ENCODE results near the gene MEIKIN. TPM values are rescaled to one million over a fixed set of nuclear protein-coding genes. Genes with fewer than 3 reads are reported as not detected.

The MEIKIN gene
- total RNA-seq, 3 donors from 2014 or later (not counting 1 experiment from before 2014, with no cell fraction given): 1.1 TPM; not detected in 2

DNA sequence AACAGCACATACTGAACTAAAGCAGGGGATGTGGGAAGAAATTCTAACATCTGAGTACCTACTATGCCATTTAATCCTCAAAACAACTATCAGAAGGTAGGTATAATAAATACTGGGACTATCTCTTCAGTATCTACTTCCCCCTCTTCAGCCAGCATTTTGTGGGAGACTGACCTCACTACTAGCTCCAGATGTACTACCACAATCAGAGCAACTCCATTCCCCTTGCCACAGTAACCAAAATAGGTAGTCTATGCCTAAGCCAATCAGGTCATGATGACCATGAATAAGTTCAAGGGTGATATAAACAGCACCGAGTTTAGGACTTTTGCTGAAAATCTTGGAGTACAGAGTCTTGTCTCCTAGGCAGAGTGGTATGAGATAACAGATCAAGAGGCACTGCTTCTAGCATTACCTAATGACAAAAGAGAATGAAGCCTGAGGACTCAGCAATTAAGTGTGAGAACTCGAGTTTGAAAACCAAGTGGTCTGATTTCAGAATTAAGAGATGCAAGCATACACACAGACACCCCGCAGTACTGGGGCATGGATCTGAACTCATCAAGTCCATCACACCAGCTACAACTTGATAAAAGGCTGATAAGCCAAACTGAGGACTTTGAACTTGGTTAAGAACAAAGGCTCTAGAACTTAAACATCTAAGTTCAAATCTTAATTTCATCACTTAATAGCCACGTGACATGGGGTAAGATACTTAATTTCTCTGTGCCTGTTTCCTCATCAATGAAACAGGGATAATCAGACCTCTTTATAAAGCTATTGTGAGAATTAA, 158.4 kb downstream of the MEIKIN start:
- ATAC-seq (no peak), DNase-seq (no peak)
- H3K27me3 ChIP-seq (ENCODE audit: control insufficient read depth, insufficient read depth, low read length): no peaks in the 10 kb centered on the region
- no peak overlapping the region for H3K27ac ChIP-seq (ENCODE audit: low read length)
- peak overlapping the region in 1 of 2 donors; percentile 48 for H3K27ac Mint-ChIP-seq
- no peaks in the 10 kb centered on the region for H3K9me3 ChIP-seq (ENCODE audit: control insufficient read depth, insufficient read depth, low read length)
- intact Hi-C loops (cut with micrococcal nuclease): no loop called here
- no peaks in the 10 kb centered on the region for H3K4me1 ChIP-seq (ENCODE audit: control insufficient read depth, insufficient read depth, low read length)
- TF ChIP-seq, protein P1, sequence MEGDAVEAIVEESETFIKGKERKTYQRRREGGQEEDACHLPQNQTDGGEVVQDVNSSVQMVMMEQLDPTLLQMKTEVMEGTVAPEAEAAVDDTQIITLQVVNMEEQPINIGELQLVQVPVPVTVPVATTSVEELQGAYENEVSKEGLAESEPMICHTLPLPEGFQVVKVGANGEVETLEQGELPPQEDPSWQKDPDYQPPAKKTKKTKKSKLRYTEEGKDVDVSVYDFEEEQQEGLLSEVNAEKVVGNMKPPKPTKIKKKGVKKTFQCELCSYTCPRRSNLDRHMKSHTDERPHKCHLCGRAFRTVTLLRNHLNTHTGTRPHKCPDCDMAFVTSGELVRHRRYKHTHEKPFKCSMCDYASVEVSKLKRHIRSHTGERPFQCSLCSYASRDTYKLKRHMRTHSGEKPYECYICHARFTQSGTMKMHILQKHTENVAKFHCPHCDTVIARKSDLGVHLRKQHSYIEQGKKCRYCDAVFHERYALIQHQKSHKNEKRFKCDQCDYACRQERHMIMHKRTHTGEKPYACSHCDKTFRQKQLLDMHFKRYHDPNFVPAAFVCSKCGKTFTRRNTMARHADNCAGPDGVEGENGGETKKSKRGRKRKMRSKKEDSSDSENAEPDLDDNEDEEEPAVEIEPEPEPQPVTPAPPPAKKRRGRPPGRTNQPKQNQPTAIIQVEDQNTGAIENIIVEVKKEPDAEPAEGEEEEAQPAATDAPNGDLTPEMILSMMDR (IDR thresholded peaks at IDR 0.05): no peak
- H3K9me3 Mint-ChIP-seq: no peaks in the 10 kb centered on the region
- no peaks in the 10 kb centered on the region for H3K27me3 Mint-ChIP-seq (ENCODE audit: low read depth in 2 of 2)
- no peaks in the 10 kb centered on the region for H3K36me3 ChIP-seq (ENCODE audit: control insufficient read depth, insufficient read depth, low read length)
- WGBS (ENCODE audit: insufficient coverage): 83% methylated on average over 3 of the region's 4 CpGs
- no peaks in the 10 kb centered on the region for H3K36me3 Mint-ChIP-seq
- no peak overlapping the region for H3K4me3 Mint-ChIP-seq
- H3K4me1 Mint-ChIP-seq: peaks cover 43 to 57% of the 10 kb centered on the region in 2 donors
- no peak overlapping the region for H3K4me3 ChIP-seq (ENCODE audit: low read length)

DNA sequence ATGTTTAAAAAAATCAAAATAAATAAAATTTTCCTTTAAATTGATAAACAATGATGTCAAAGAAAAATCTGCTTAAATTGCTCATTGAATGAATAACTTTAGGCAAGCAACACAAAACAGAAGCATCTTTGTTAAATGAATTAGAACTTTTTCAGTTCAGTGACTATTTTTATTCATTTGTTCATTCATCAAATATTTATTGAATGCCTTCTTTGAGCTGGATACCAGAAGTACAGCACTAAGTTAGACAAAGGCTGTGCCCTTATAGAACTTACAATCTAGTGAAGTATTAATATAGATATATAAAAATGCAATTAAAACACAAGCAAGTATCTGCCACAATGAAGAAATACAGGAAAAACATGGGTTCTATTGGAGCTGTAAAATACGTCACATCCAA, 159.4 kb downstream of the MEIKIN start:
- no peaks in the 10 kb centered on the region for H3K27me3 Mint-ChIP-seq (ENCODE audit: low read depth in 2 of 2)

DNA sequence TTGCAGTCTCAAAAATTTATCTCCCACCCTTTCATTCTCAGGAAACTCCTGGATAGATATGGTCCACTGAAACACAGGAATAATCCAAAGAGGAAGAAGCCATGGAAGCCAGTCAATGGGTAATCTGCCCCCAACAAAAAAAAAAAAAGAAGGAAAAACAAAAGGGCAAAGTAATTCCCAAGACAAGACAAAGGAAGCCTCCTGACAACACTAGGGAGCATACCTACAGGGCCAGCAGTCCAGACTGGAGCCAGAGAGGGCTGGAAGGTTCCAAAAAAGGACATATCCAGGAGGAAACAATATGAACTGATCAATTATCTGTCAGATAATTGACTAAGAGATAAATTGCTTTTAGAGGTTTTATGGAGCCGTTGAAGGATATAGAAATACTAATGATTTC, 161.6 kb downstream of the MEIKIN start:
- Histone ChIP-seq H3K27ac (ENCODE audit: low read length) (no peak overlapping the region), H3K36me3 (ENCODE audit: control insufficient read depth, insufficient read depth, low read length) (no peaks in the 10 kb centered on the region), H3K9me3 (ENCODE audit: control insufficient read depth, insufficient read depth, low read length) (no peaks in the 10 kb centered on the region), H3K4me1 (ENCODE audit: control insufficient read depth, insufficient read depth, low read length) (no peaks in the 10 kb centered on the region), H3K4me3 (ENCODE audit: low read length) (no peak overlapping the region), H3K27me3 (ENCODE audit: control insufficient read depth, insufficient read depth, low read length) (no peaks in the 10 kb centered on the region)
- DNase-seq: no peak
- H3K4me3 Mint-ChIP-seq: no peak overlapping the region
- no CpG with 5 or more reads among the region's 1 CpG for WGBS (ENCODE audit: insufficient coverage)
- H3K4me1 Mint-ChIP-seq: peaks cover 44 to 61% of the 10 kb centered on the region in 2 donors
- no peaks in the 10 kb centered on the region for H3K9me3 Mint-ChIP-seq
- no peaks in the 10 kb centered on the region for H3K36me3 Mint-ChIP-seq
- TF ChIP-seq, protein P1 (IDR thresholded peaks at IDR 0.05): no peak
- no peaks in the 10 kb centered on the region for H3K27me3 Mint-ChIP-seq (ENCODE audit: low read depth in 2 of 2)
- ATAC-seq: no peak
- intact Hi-C loops (cut with micrococcal nuclease): no loop called here
- H3K27ac Mint-ChIP-seq: peak overlapping the region in 1 of 2 donors; percentile 54

More for the DNA sequence above, 159.4 kb downstream of the MEIKIN start:
- Histone ChIP-seq H3K27me3 (ENCODE audit: control insufficient read depth, insufficient read depth, low read length) (no peaks in the 10 kb centered on the region), H3K9me3 (ENCODE audit: control insufficient read depth, insufficient read depth, low read length) (no peaks in the 10 kb centered on the region), H3K4me3 (ENCODE audit: low read length) (no peak overlapping the region), H3K36me3 (ENCODE audit: control insufficient read depth, insufficient read depth, low read length) (no peaks in the 10 kb centered on the region), H3K4me1 (ENCODE audit: control insufficient read depth, insufficient read depth, low read length) (no peaks in the 10 kb centered on the region), H3K27ac (ENCODE audit: low read length) (no peak overlapping the region)
- Mint-ChIP-seq H3K4me1 (peaks cover 47 to 63% of the 10 kb centered on the region in 2 donors), H3K9me3 (no peaks in the 10 kb centered on the region), H3K36me3 (no peaks in the 10 kb centered on the region), H3K27ac (no peak overlapping the region), H3K4me3 (no peak overlapping the region)
- TF ChIP-seq, protein P1 (IDR thresholded peaks at IDR 0.05): no peak
- no peak for ATAC-seq
- no peak for DNase-seq
- no CpG with 5 or more reads among the region's 1 CpG for WGBS (ENCODE audit: insufficient coverage)
- intact Hi-C loops (cut with micrococcal nuclease): no loop called here
